Posterior vena cava (tissue), 2 donors: Measurements from ENCODE around the gene RREB1. TPM values are rescaled to one million over a fixed set of nuclear protein-coding genes. Genes with fewer than 3 reads are reported as not detected.

Source experiments
- DNase-seq: peaks from one replicate; pipeline ENCODE4 v3.0.0-alpha.2; 2020; ENCODE audit warnings: low spot score
- intact Hi-C, 2 donors: fragments of 100-400 bp; cut with DNase I; formaldehyde crosslinking; loops; one replicate each; pipeline versions ENCODE4 v1.14.1 to v1.14.2; 2022 to 2023
- total RNA-seq, 2 donors: library from RNA; stranded (reverse); fragmentation: NEBNext Ultra II Directional; extraction: Animal tissue kit (Norgen Biotek cat#: 25700); gene quantifications; one replicate each; pipeline ENCODE4 v1.2.1, GENCODE V29; 2021
- donor health status: DM: yes; HTN: yes; CAD: no.
- donor health status: DM: yes; HTN: yes; CAD: no.

The RREB1 gene
- total RNA-seq, 2 donors from 2014 or later, result 28.8 to 31.8 TPM

- DNase-seq, result no peak
- intact Hi-C loops, result no loop called here
Observed at GRCh38 chr6:7138921-7139358, 31.2 kb downstream of the RREB1 start.

GRCh38 chr6:7139835-7140470 lies 32.2 kb downstream of the RREB1 start:
- no peak for DNase-seq
- intact Hi-C loops, result no loop called here

- intact Hi-C loops, result no loop called here
- peak; percentile 96 for DNase-seq
Observed at GRCh38 chr6:7140631-7141378, 33.0 kb downstream of the RREB1 start.

GRCh38 chr6:7142228-7142801 lies 34.6 kb downstream of the RREB1 start:
- DNase-seq, result no peak
- intact Hi-C loops, result no loop called here

GRCh38 chr6:7142918-7143475 lies 35.2 kb downstream of the RREB1 start:
- intact Hi-C loops, result no loop called here
- no peak for DNase-seq

- intact Hi-C loops, result no loop called here
- DNase-seq, result no peak
Observed at GRCh38 chr6:7143476-7143974, 35.8 kb downstream of the RREB1 start.

GRCh38 chr6:7144872-7145584 lies 37.3 kb downstream of the RREB1 start:
- intact Hi-C loops, result no loop called here
- DNase-seq, result no peak

GRCh38 chr6:7145585-7145884 lies 37.8 kb downstream of the RREB1 start:
- intact Hi-C loops, result no loop called here
- no peak for DNase-seq

GRCh38 chr6:7145885-7146828 lies 38.4 kb downstream of the RREB1 start:
- DNase-seq, result no peak
- intact Hi-C loops, result no loop called here

GRCh38 chr6:7147051-7147671 lies 39.4 kb downstream of the RREB1 start:
- intact Hi-C loops, result no loop called here
- no peak for DNase-seq

GRCh38 chr6:7148100-7148822 lies 40.5 kb downstream of the RREB1 start:
- DNase-seq, result no peak
- intact Hi-C loops, result no loop called here

- no peak for DNase-seq
- intact Hi-C loops, result no loop called here
Observed at GRCh38 chr6:7150381-7151064, 42.8 kb downstream of the RREB1 start.

GRCh38 chr6:7151381-7151780 lies 43.6 kb downstream of the RREB1 start:
- intact Hi-C loops, result no loop called here
- DNase-seq, result no peak

GRCh38 chr6:7152462-7152861 lies 44.7 kb downstream of the RREB1 start:
- intact Hi-C loops, result no loop called here
- DNase-seq, result no peak

GRCh38 chr6:7153789-7154188 lies 46.0 kb downstream of the RREB1 start:
- intact Hi-C loops, result no loop called here
- DNase-seq, result no peak

GRCh38 chr6:7154341-7155139 lies 46.8 kb downstream of the RREB1 start:
- no peak for DNase-seq
- intact Hi-C loops, result no loop called here
